ENCODE data around the gene TNP1.

- TF ChIP-seq CTCF (IDR thresholded peaks at IDR 0.05) (no peak), POLR2AphosphoS5 (IDR thresholded peaks at IDR 0.05) (no peak)
These were observed 16.0 kb upstream of the TNP1 start for GRCh38 chr2:216875862-216876261.
